GDM1 (cell line): ENCODE measurements around the gene TTLL5.
"Not testable (repeated sequence)": the region's sequence is repeated elsewhere in the genome, so short reads cannot be mapped to it uniquely, and the experiment has no call there.

ENCODE experiments used
- DNase-seq: peaks from one replicate; lab custom pipeline; 2025; lab: John Stamatoyannopoulos, UW

Gene TTLL5

DNA sequence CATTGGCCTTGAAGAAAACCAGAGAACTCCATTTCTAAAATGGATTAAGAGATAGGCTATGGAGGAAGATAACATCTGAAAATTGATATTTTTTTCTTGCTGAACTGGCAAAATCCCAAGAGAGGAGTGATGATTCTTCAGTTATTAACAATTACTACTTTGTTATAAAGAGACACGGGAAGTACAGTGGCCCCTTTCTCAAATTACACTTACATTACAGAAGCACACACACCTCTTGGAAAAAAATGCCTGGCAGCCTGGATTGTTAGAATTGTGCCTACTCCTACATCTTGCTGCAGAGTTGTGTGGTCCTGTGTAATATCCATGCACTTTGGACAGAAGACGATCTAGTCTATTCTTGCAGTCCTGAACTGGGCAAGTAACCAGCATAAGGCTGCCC lies 249.0 kb downstream of the TTLL5 start:
- no peak for DNase-seq

GRCh38 chr14:75911883-75912282 lies 250.8 kb downstream of the TTLL5 start:
- DNase-seq: no peak

DNA sequence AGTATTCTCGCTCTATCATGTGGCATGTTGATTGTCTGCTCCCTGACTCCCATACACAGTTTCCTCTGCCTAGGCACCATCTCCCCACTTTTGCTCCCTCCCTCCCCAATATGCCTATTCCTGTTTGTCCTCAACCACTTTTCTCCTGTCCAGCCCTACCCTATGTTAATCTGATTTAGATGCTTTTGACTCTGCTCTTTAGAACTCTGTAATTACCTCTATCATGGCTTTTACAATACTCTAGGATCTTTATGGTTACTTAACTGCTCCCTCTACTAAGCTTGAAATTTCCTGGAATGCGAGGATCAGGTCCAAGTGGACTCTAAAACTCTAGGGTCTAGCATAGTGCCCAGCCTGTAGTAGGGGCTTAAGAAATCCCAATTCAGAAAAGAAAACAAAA lies 252.1 kb downstream of the TTLL5 start:
- no peak for DNase-seq

GRCh38 chr14:75915045-75915444 lies 254.0 kb downstream of the TTLL5 start:
- no peak for DNase-seq

DNA sequence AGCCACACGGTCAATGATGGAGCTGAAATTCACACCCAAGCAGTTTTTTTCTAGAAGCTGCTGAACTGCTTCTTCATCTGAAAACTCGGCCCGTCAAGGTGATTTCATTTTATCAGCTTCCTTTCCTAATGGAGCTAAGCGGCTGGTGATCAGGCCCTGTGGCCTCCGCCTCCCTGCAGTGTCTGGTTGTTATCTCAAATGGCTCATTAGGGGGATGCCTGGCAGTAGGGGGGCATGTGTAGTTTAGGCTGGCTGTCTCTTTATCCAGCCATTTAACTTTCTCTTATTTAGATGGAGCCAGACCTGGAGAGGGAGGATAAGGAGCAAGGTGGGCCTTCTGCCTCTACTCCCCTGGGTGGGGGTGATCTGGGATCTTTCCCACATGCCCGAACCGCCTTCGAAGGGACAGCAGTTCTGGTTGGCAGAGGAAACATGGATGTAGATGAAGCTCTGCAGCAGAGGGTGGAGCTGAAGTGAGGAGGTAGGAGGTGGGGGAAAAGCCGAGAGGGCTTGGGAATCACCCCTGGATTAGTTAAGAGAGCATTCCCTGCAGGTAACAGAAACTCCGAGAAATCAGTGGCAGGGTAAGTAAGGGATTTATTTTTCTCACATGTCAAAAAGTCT lies 256.4 kb downstream of the TTLL5 start:
- no peak for DNase-seq

GRCh38 chr14:75917946-75918335 lies 256.9 kb downstream of the TTLL5 start:
- DNase-seq: no peak

DNA sequence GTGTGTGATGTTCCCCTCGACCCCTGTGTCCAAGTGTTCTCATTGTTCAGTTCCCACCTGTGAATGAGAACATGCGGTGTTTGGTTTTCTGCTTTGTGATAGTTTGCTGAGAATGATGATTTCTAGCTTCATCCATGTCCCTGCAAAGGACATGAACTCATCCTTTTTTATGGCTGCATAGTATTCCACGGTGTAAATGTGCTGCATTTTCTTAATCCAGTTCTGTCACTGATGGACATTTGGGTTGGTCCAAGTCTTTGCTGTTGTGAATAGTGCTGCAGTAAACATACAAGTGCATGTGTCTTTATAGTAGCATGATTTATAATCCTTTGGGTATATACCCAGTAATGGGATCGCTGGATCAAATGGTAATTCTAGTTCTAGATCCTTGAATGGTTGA lies 259.4 kb downstream of the TTLL5 start:
- DNase-seq: not testable (repeated sequence)

GRCh38 chr14:75925141-75925840 lies 264.2 kb downstream of the TTLL5 start:
- DNase-seq: not testable (repeated sequence)

DNA sequence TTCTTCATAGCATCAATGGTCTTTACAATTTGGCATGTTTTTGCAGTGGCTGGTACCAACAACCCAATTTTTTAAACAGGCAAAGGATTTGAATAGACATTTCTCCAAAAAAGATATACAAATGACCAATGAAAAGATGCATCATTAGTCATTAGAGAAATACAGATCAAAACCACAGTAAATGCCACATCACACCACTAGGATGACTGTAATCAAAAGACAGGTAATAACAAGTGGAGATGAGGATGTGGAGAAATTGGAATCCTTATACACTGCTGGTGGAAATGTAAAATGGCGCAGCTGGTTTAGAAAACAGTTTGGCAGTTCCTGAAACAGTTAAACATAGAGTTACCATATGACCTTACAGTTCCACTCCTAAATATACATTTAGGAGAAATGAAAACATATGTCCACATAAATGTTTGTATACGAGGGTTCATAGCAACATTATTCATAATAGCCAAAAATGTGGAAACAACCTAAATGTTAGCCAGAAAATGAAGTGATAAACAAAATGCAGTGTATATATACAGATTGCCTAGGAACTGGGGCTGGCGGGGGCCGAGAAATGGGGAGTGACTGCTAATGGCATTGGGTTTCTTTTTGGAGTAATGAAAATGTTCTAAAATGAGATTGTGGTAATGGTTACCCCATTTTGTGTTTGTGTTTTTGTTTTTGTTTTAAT lies 265.5 kb downstream of the TTLL5 start:
- no peak for DNase-seq

DNA sequence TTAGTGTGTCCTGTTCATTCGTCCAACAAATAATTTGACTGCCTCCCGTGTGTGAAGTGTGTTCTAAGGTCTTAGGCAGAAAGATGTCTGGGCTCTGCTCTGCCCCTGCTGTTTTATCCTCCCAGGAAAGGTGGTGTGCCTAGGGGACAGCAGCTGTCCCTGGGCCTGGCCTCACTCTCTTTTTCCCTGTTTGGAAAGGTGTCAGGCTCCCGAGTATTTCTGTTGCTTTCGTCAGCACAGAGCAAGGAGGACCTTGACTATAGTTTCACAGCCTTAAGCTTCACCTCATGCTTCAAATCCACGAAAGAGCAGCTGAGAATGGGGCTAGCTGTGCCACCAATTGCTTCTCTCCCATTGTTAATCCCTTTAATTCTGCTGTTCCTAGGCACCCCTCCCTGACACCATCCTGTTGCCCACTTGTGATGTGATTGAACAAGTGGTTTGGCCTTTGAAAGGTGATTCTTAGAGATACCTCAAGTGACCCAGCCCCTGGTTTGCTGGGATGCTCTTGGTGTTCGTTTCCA lies 266.6 kb downstream of the TTLL5 start:
- DNase-seq: no peak

DNA sequence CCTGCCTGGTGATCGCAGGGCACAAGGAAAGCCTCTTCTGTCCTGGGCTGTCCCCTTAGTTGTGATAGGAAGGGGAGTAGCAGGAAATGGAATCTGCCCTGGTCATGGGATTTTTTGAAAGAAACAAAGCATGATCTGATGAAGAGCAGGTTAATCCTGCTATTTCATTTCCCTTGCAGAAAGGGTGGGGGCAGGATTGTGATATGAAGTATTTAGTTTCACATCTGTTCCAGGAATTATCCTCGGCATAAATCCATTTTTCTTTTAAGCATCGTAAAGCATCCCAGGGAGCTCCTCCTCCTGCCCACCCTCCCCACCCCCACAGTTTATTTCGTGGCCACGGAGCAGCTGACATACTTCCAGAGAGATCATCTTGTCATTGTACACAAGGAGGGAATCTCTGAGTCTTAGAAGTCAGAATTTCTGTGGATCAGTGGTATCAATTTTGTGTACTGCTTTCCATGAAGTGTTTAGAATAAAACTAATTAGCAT lies 267.7 kb downstream of the TTLL5 start:
- DNase-seq: no peak

DNA sequence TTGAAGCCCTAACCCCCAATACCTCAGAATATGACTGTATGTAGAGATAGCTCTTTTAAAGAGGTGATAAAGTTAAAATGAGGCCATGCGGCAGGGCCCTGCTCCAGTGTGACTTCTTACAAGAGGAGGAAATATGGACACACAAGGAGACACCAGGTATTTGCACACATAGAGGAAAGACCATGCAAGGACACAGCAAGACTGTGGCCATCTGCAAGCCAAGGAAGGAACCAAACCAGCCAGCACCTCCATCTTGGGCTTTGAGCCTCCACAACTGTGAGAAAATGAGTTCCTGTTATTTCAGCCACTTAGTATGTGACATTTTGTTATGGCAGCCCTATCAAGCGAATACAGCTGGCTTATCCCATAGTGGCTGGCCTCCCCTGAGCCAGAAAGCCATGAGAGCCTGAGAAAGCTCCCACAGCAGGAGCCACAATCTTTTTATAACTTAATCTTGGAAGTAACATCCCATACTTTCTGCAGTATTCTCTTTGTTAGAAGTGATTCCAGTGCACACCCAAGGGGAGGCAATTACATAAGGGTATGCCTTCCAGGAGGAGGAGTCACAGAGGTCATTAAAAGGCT lies 272.8 kb downstream of the TTLL5 start:
- no peak for DNase-seq

- DNase-seq: no peak
Measured at GRCh38 chr14:75934998-75935628, 274.1 kb downstream of the TTLL5 start.

DNA sequence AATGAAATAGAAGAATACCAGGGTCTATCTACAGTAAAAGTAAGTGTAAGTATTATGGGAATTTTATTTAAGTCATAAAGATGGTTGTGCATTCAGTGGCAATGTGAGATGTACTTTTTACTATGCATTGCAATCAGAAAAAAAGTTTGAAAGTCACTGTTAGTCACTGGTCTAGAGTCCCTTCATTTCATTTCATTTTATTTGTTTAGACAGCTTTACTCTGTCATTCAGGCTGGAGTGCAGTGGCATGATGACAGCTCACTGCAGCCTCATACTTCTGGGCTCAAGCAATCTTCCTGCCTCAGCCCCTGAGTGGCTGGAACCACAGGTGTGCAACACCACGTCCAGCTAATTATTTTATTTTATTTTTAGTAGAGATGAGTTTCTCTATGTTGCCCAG lies 278.2 kb downstream of the TTLL5 start:
- no peak for DNase-seq

DNA sequence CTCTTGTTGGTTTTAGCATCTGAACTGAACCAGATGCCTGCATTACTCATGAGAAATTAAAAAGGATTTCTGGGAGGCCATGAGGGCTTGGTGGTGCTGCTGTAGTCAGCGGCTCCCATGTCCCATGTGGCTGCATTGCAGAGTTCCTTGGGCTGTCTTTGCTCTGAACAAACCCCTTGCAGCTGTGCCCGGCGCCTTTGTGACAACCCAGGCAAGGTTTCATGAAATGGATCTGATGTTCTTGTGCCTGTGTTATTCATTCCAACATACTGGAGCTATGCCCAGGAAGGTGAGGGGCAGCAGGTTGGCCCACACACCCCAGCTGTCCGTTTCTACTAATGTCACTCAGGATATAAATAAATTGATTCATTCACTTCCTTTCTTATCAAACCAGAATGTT lies 280.0 kb downstream of the TTLL5 start:
- DNase-seq: no peak

DNA sequence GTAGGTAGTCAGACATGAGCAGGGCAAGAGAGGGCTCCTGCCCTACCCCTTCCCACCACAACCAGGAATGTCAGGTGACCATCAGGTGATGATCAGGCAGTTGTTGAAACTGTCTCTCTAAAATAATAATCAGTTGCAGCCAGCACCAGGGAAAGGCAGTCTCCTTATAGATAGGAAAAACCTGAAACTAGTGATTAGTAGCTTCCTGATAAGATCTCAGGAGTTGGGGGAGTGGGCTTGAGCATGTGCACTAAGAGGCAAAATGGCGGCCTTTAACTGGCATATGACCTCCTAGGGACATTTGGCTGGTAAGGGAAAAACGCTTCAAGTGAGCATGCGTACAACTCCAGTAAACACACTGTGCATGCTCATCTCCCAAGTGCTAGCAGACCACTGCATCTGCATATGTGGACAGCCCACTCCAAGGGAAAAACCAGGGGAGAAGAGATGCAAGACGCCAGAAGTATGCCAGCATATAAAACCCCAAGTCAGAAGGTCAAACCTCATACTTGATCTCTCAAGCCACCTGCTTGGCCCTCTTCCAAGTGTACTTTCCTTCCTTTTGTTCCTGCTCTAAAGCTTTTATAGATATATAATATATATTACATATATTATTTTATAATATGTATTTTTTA lies 283.7 kb downstream of the TTLL5 start:
- DNase-seq: no peak

- DNase-seq: no peak
Measured at GRCh38 chr14:75946785-75947184, 285.7 kb downstream of the TTLL5 start.

DNA sequence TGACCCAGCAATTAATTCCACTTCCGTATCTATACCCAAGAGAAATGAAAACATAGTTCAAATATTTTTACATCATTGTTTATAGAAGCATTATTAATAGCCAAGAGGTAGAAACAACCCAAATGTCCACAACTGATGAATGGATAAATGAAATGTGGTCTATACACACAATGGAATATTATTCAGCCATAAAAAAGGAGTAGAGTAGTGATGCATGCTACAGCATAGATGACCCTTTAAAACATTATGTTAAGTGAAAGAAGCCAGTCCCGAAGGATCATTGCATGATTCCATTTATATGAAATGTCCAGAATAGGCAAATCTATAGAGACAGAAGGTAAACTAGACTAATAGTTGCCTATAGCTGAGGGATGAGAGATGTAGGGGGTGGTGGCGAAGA lies 291.4 kb downstream of the TTLL5 start:
- DNase-seq: no peak

- DNase-seq: no peak
Measured at GRCh38 chr14:75959031-75959430, 298.0 kb downstream of the TTLL5 start.

GRCh38 chr14:75960231-75960630 lies 299.2 kb downstream of the TTLL5 start:
- no peak for DNase-seq

GRCh38 chr14:75961662-75962061 lies 300.6 kb downstream of the TTLL5 start:
- no peak for DNase-seq

GRCh38 chr14:75967866-75968265 lies 306.8 kb downstream of the TTLL5 start:
- no peak for DNase-seq
